Measurements from ENCODE around the gene GLRX3.

DNA sequence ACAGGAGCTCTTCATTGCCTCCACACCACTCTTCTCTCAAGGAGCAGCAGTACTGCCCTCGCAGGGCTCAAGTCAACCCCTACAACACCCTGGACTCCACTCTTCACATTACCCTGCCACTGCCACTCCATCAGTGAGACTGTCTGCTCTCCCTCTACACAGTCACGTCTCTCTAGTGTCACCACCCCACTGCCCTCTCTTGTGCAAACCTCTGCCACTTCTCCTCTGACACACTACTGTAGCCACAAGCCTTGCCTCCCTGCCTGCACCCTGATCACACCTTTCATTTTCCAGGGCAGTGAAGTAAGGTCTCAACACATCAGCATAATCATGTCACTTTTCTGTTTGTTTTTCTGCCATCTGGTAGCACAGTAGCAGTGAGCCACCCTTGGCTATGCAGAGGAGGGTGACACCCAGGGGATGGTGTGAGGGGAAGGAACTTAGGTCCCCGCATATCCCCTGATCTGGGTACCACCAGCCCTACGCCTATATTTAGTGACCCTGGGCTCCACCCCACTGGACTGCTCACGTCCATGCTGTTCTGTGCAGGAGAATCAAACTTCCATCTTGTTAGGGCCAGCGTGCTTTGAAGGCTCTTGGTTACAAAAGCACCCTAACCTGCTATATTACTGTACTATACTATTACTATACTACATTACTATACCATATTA is 27.1 kb upstream of the GLRX3 start:
- TF ChIP-seq CHD2 (IDR thresholded peaks at IDR 0.05; ENCODE audit: low read length, partially characterized antibody) (no peak), EZH2phosphoT487 (IDR thresholded peaks at IDR 0.05; ENCODE audit: borderline replicate concordance, low read depth) (no peak), MXI1 (IDR thresholded peaks at IDR 0.05; ENCODE audit: low read depth, low read length) (no peak)
